ENCODE data around the gene POLR3K.
A peak's percentile ranks its signal among the peaks of the same experiment; 100 is the strongest.
"Not testable (repeated sequence)": the region's sequence is repeated elsewhere in the genome, so short reads cannot be mapped to it uniquely, and the experiment has no call there.

Gene POLR3K

DNA sequence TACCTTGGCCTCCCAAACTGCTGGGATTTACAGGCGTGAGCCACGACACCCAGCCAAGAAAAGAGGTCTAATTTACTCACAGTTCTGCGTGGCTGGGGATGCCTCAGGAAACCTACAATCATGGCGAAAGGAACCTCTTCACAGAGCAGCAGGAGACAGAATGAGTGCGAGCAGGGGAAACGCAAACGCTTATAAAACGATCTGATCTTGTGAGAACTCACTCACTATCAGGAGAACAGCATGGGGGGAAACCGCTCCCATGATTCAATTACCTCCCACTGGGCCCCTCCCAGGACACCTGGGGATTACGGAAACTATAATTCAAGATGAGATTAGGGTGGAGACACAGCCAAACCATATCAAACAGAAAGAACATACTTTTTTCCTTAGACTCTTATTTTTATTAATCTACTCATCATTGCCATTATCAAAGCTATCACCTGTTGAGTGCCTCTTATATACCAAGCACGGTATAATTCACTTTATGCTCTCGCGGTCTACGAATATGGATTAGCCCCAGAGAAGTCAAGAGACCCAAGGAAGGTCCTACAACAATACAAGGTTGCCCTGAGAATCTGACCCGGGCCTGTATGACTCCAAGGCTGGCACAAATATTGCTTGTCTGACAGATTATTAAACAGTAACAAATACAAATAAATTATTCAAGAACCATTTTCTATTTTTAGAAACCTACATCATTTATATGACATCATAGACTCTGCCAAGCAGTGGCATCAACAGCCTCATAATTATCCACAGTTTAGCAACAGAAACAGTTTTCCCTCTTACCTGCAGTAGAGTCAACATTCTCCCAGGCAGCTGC, 2.4 kb downstream of the POLR3K start (continued):
- TF ChIP-seq, protein P1, sequence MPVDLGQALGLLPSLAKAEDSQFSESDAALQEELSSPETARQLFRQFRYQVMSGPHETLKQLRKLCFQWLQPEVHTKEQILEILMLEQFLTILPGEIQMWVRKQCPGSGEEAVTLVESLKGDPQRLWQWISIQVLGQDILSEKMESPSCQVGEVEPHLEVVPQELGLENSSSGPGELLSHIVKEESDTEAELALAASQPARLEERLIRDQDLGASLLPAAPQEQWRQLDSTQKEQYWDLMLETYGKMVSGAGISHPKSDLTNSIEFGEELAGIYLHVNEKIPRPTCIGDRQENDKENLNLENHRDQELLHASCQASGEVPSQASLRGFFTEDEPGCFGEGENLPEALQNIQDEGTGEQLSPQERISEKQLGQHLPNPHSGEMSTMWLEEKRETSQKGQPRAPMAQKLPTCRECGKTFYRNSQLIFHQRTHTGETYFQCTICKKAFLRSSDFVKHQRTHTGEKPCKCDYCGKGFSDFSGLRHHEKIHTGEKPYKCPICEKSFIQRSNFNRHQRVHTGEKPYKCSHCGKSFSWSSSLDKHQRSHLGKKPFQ (tag by site-specific recombination; IDR thresholded peaks at IDR 0.05): peak; percentile 66
- TF ChIP-seq WT1 (tag by site-specific recombination; IDR thresholded peaks at IDR 0.05) (peak; percentile 68), ZBTB17 (tag by site-specific recombination; IDR thresholded peaks at IDR 0.05) (0 out of 2 replicates have a peak, but pooled peaks have one; percentile 20), BCL11B (tag by site-specific recombination; IDR thresholded peaks at IDR 0.05; ENCODE audit: low read depth) (no peak), ZNF221 (tag by site-specific recombination; IDR thresholded peaks at IDR 0.05; ENCODE audit: borderline replicate concordance) (no peak), SP7 (tag by site-specific recombination; IDR thresholded peaks at IDR 0.05) (peak; percentile 68), ZNF629 (tag by site-specific recombination; IDR thresholded peaks at IDR 0.05) (peak; percentile 88), KLF1 (tag by site-specific recombination; IDR thresholded peaks at IDR 0.05) (peak; percentile 92), SCRT2 (tag by site-specific recombination; IDR thresholded peaks at IDR 0.05) (peak; percentile 79)
- TF ChIP-seq, protein P2, sequence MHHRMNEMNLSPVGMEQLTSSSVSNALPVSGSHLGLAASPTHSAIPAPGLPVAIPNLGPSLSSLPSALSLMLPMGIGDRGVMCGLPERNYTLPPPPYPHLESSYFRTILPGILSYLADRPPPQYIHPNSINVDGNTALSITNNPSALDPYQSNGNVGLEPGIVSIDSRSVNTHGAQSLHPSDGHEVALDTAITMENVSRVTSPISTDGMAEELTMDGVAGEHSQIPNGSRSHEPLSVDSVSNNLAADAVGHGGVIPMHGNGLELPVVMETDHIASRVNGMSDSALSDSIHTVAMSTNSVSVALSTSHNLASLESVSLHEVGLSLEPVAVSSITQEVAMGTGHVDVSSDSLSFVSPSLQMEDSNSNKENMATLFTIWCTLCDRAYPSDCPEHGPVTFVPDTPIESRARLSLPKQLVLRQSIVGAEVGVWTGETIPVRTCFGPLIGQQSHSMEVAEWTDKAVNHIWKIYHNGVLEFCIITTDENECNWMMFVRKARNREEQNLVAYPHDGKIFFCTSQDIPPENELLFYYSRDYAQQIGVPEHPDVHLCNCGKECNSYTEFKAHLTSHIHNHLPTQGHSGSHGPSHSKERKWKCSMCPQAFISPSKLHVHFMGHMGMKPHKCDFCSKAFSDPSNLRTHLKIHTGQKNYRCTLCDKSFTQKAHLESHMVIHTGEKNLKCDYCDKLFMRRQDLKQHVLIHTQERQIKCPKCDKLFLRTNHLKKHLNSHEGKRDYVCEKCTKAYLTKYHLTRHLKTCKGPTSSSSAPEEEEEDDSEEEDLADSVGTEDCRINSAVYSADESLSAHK (tag by site-specific recombination; IDR thresholded peaks at IDR 0.05): peak; percentile 35; the same call in 1 of the 2 replicates

DNA sequence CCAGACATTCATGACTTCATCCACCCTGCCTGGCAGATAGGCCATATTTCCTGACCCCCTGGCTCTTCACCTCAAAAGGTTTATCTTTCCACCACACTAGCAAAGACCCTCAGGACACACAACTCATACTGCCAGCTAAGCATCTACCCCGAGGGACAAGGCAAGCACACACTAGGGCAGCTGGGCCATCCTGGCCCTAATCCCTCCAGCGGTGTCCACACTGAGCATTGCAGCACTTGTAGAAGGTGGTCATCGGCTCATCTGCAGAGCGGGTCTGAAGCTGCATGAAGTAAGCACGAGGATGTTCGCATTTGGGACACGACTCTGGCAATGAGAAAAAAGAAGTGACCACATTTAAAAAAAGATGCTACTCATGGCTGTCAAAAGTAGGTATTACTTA, 6.2 kb downstream of the POLR3K start:
- Histone ChIP-seq H3K36me3 (ENCODE audit: control insufficient read depth in 2 of 2, insufficient read depth in 1 of 2, low read length in 2 of 2) (peaks cover 29 to 79% of the 10 kb centered on the region in 2 experiments), H3K4me3 (ENCODE audit: low read depth, low read length) (no peak overlapping the region), H3K4me1 (ENCODE audit: control insufficient read depth, insufficient read depth, low read length) (0 out of 2 replicates have a peak, but pooled peaks cover 2% of the 10 kb centered on the region), H3K9me3 (ENCODE audit: control insufficient read depth, insufficient read depth, low read depth, low read length) (no peaks in the 10 kb centered on the region), H3K27ac (ENCODE audit: extremely low read depth, low read depth, low read length) (no peak overlapping the region)
- TF ChIP-seq, protein P3, sequence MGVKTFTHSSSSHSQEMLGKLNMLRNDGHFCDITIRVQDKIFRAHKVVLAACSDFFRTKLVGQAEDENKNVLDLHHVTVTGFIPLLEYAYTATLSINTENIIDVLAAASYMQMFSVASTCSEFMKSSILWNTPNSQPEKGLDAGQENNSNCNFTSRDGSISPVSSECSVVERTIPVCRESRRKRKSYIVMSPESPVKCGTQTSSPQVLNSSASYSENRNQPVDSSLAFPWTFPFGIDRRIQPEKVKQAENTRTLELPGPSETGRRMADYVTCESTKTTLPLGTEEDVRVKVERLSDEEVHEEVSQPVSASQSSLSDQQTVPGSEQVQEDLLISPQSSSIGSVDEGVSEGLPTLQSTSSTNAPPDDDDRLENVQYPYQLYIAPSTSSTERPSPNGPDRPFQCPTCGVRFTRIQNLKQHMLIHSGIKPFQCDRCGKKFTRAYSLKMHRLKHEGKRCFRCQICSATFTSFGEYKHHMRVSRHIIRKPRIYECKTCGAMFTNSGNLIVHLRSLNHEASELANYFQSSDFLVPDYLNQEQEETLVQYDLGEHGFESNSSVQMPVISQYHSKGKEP (tag by site-specific recombination; IDR thresholded peaks at IDR 0.05): no peak
- peak; percentile 83 for TF ChIP-seq GLIS1 (tag by site-specific recombination; IDR thresholded peaks at IDR 0.05)
- ChIA-PET POLR2A (interaction anchor here (1.3 kb wide), 1 partner anchor 9 kb away, joined by 3 read pairs; no protein-coding TSS in a partner anchor), CTCF (no interaction called here)

DNA sequence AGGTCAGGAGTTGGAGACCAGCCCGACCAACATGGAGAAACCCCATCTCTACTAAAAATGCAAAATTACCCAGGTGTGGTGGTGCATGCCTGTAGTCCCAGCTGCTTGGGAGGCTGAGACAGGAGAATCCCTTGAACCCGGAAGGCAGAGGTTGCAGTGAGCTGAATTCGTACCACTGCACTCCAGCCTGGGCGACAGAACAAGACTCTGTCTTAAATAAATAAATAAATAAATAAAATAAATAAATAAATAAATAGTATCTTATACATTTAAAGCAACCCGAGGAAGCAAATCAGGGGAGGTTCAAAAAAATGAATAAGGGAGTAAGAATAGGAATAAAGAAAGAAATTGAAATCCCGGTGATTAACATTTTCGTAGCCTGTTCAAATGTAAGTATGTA, 6.9 kb downstream of the POLR3K start:
- POLR2A ChIA-PET: not testable (repeated sequence)
- TF ChIP-seq ZNF302 (tag by site-specific recombination; IDR thresholded peaks at IDR 0.05; ENCODE audit: low read depth) (peak; percentile 86; the same call in 1 of the 2 replicates), MZF1 (tag by site-specific recombination; IDR thresholded peaks at IDR 0.05; ENCODE audit: borderline replicate concordance) (peak; percentile 84; the same call in 1 of the 2 replicates), ZNF16 (tag by site-specific recombination; IDR thresholded peaks at IDR 0.05; ENCODE audit: low read depth) (peak; percentile 34; the same call in 1 of the 2 replicates), ZNF157 (tag by site-specific recombination; IDR thresholded peaks at IDR 0.05) (0 out of 2 replicates have a peak, but pooled peaks have one; percentile 24), ZNF394 (tag by site-specific recombination; IDR thresholded peaks at IDR 0.05; ENCODE audit: borderline replicate concordance) (peak; percentile 100)
- TF ChIP-seq, protein P1 (tag by site-specific recombination; IDR thresholded peaks at IDR 0.05): peak; percentile 76
- TF ChIP-seq, protein P4, sequence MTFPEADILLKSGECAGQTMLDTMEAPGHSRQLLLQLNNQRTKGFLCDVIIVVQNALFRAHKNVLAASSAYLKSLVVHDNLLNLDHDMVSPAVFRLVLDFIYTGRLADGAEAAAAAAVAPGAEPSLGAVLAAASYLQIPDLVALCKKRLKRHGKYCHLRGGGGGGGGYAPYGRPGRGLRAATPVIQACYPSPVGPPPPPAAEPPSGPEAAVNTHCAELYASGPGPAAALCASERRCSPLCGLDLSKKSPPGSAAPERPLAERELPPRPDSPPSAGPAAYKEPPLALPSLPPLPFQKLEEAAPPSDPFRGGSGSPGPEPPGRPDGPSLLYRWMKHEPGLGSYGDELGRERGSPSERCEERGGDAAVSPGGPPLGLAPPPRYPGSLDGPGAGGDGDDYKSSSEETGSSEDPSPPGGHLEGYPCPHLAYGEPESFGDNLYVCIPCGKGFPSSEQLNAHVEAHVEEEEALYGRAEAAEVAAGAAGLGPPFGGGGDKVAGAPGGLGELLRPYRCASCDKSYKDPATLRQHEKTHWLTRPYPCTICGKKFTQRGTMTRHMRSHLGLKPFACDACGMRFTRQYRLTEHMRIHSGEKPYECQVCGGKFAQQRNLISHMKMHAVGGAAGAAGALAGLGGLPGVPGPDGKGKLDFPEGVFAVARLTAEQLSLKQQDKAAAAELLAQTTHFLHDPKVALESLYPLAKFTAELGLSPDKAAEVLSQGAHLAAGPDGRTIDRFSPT (tag by site-specific recombination; IDR thresholded peaks at IDR 0.05): peak; percentile 51; the same call in 1 of the 2 replicates
- TF ChIP-seq, protein P2 (tag by site-specific recombination; IDR thresholded peaks at IDR 0.05): peak; percentile 48; the same call in 1 of the 2 replicates

More for the DNA sequence above, 6.9 kb downstream of the POLR3K start:
- CTCF ChIA-PET: interaction anchor here (1.0 to 1.7 kb wide), 2 partner anchors 16 to 50 kb away, joined by 3 to 5 read pairs; no protein-coding TSS in a partner anchor
- H3K36me3 ChIP-seq (ENCODE audit: control insufficient read depth in 2 of 2, insufficient read depth in 1 of 2, low read length in 2 of 2): peaks cover 29 to 86% of the 10 kb centered on the region in 2 experiments
- H3K27ac ChIP-seq (ENCODE audit: extremely low read depth, low read depth, low read length); H3K9me3 ChIP-seq (ENCODE audit: control insufficient read depth, insufficient read depth, low read depth, low read length); H3K4me1 ChIP-seq (ENCODE audit: control insufficient read depth, insufficient read depth, low read length); H3K4me3 ChIP-seq (ENCODE audit: low read depth, low read length): not testable (repeated sequence)

All from HEK293 (cell line).